NCI-H82 (cell line): ENCODE measurements around the gene PTP4A2.

Experiments used
- DNase-seq: peaks from one replicate; lab custom pipeline; 2025; lab: John Stamatoyannopoulos, UW

PTP4A2 gene

DNA sequence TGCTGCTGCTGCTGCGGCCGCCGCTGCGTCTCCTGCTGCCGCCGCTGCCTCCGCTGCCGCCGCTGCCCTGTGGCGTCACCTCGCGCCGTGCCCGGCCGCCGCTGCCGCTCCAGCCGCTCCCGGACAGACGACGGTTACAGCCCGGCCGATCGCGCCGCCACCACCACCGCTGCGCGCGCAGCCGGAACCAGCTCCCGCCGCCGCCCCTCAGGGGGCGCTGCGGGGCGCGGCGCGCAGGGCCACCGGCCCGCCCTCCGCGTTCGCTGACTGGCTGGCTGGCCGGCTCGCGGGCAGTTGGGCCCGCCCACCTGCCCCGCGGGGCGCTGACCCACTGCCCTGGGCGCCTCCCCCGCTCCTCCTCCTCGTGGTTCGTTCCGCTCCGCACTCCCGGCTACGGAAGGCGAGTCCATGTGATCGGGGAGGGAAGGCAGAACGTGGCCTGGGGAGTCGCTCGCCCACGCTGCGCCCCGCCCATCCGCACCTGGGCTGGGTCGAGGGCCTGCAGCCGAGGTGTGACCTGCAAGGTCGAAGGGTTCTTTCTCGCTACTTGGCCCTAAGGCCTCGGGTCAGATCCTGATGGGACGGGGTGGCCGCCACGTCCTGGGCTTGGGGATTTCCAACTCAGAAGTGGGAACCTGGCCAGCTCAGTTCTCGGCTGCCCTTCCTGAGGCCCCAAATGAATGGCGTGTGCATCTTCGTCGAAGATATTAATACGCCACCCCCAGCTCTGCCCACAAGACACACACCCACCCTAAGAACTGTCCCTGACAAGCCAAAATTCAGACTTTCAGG lies at the start of gene PTP4A2:
PTP4A2 (minus strand) TSS at position 185 of the 792 bp plus-strand sequence. CDS start 19,303 bp downstream, outside the sequence.
- DNase-seq: peak; percentile 97

DNA sequence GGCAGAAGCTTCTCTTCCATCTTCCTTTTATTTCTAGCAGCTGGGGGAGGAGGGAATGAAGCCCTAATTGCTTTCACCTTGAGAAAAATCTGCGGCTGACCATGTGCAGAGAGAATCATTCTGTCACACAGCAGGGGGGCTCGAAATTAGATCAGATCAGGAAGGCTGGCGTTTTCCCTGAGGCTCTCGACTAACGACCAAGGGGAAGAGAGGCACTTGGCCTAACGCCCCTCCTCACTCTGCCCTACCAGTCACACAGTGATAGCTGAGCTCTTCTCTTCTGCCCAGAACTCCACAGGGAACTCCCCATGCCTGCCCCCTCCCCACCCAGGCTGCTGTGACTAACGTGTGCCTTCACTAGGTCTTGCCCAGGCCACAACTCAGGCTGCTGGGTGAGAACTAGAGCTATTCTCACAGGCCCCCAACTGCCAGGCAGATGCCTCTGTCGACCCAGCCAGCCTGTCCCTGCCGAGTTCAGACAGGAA lies 49.0 kb upstream of the PTP4A2 start:
- DNase-seq: peak; percentile 38

DNA sequence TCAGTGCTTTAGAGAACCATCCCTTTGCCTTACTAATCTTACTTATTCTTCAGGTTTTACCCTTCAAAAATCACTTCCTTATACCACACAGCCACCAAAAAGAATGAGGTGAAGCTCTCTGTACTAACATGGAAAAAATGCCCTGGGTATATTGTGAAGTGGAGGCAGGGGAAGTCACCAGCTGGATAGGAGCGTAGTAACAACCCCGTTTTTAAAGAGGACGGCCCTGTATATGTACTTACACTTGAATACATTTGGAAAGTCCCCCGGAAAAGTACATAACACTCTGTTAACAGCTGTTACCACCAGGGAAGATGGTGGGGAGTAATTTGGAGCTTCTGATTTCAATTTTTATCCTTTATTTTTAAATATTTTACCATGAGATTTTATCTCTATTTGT lies 47.3 kb upstream of the PTP4A2 start:
- no peak for DNase-seq

DNA sequence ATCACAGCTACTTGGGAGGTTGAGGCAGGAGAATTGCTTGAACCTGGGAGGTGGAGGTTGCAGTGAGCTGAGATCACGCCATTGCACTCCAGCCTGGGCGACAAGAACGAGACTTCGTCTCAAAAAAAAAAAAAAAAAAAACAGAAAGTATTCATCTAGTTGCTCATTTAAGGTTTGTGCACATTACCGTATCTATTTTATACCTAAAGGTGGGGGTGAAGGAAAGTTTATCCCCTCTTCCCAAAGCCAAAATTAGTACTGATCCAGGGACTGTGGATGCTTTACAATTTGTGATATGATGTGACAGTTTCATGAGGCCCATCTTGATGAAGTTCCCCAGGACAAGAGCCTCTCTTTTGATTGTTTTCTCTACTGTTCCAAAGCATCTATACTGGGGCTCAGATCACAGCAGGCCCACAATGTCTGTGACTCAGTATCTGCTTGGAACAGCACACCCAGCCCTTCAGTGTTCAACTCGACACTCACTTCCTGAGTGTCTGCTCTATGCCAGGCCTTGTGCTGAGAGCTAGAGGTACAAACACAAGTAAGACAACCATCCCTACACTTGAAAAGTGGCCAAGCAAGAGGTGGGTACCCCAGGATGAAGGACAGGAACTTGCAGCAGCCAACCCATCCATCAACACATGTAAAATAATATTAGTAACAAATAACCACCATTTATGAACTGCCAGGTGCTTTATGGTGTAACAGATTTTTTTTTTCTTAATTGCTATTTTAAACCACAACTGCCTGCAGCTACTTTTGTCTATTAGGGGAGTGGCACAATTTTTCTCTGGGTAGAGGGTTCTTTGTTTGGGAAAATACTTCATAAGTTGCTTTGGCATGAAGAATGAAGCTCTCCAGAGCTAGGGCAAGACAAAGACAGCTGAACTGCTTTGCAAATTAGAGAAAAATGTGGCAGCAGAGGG lies 46.5 kb upstream of the PTP4A2 start:
- DNase-seq: no peak

- DNase-seq: peak; percentile 87
Observed at GRCh38 chr1:31981972-31982371, 43.8 kb upstream of the PTP4A2 start.

- no peak for DNase-seq
Observed at GRCh38 chr1:31981456-31981839, 43.3 kb upstream of the PTP4A2 start.

DNA sequence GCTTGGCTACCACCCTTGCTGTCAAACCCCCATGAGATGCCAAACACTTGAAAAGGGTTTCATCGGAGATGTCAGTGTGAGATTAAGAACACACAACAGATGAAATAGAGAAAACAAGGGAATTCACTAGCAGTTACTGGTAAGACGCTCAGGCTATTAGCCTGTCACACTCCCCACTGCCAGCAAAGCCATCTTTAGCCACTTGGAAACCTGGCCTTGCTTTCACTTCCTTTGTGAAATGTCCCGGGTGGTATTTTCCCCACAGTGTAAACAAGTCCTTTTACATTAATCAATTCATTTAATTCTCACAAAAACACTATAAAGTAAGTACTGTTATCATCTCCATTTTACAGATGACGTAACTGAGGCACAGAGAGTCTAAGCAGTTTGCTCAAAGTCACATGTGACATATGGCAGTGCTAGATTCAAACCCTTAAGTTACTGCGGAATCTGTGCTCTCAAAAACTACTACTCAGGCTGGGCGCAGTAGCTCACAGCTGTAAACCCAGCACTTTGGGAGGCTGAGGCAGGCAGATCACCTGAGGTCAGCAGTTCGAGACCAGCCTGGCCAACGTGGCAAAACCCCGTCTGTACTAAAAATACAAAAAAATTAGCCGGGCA lies 42.8 kb upstream of the PTP4A2 start:
- DNase-seq: no peak

- DNase-seq: no peak
Observed at GRCh38 chr1:31978843-31979400, 40.8 kb upstream of the PTP4A2 start.

- peak; percentile 81 for DNase-seq
Observed at GRCh38 chr1:31977385-31978131, 39.4 kb upstream of the PTP4A2 start.

GRCh38 chr1:31976401-31976800 lies 38.2 kb upstream of the PTP4A2 start:
- no peak for DNase-seq

DNA sequence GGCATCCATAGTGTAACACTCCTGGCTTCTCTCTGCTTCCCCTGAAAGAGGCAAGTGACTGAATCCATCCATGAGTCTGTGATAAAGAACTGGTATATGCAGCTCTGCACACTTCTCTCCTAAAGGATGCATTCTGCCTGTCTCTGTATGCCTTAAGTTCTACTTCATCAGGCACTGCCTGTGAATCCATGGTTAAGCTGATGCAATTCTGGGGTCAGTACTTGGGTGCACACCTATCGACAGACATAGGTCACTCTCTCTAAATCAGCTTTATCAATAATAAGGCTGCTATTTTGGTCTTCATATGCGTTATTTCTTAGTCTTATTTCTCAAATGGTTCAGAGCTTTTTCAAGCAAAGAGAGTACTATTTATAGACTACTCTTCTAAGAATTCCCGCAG lies 32.7 kb upstream of the PTP4A2 start:
- no peak for DNase-seq

DNA sequence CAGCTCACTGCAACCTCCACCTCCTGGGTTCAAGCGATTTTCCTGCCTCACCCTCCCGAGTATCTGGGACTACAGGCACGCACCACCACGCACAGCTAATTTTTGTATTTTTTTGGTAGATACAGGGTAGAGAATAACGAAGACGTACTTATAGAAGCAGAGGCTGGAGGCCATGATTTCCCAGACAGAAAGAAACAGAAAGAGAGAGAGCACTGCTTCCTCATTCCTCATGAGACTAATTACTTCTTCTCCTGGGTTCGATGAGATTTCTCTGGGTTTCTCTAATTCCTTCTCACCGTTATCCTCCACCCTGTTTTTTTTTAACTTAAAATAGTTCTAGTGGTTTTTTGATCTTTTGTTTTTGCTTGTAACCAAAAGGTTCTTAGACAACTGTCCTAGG lies 23.4 kb upstream of the PTP4A2 start:
- no peak for DNase-seq

DNA sequence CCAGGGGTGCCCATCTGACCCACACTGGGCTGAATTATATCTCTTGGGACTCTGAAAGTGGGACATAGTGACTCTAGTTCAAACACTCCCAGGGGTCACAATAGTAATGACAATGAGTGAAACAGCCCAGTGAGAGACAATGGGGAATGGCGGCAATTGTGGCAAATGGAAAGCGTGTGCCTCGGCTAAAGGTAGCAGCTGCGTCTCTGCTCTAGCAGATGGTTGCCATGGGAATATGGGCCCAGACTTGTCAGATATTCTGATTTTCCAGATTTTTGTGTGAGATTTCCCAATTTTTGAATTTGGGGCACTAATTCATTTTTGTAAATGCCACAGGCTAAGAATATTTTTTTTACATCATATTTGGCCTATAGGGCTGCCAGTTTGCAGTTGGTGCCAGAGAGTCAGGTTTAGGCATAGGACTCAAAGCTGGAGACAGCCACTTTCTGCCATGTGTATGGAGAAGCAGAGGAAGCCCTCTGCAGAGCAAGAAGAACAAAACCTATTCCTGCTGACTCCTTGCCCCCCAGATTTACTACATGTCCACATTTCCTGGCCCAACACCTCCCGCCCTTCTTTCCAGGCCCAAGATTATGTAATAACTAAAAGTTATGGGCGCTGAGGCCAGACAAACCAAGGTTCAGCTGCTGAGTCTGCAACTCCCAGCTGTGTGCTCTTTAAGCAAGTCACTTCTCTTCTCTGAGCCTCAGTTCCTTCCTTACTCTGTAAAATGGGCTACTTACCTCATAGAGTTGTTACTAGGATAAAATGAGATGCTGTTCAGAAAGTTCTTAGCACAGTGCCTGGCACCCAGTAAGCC lies 21.6 kb upstream of the PTP4A2 start:
- no peak for DNase-seq

GRCh38 chr1:31957701-31958674 lies 19.8 kb upstream of the PTP4A2 start:
- DNase-seq: no peak

DNA sequence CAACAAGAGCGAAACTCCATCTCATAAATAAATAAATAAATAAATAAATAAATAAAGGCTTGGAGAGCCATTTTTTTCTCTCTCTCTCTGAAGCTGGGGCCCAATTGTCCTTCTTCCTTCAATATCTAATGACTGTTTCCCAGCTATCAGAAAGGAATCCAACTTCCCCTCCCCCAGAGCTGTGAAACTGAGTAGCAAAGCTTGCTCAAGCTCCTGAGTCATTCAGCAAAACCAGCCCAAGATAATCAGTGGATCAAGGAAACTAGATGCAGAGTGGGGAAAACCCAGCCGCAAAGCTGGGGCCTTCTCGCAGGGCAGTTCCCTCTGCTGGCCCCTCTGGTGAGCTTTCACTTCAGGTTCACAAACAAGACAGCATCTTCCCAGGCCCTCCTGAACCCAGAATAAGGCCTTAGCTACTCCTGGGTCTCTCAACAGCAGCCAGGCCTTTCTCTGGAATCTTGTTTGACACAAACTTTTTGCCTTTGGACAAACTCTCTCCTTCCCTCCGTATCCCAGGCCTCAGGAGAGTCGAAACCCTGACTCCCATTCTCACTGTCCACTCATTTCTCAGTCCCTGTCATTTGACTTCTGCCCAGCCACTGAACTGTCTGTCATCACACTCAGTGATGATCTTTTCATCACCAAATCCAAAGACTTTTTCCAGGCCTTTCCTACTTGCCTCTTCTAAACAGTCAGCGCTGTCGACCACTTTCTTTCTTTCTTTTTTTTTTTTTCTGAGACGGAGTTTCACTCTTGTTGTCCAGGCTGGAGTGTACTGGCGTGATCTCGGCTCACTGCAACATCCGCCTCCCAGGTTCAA lies 18.0 kb upstream of the PTP4A2 start:
- DNase-seq: peak; percentile 22

DNA sequence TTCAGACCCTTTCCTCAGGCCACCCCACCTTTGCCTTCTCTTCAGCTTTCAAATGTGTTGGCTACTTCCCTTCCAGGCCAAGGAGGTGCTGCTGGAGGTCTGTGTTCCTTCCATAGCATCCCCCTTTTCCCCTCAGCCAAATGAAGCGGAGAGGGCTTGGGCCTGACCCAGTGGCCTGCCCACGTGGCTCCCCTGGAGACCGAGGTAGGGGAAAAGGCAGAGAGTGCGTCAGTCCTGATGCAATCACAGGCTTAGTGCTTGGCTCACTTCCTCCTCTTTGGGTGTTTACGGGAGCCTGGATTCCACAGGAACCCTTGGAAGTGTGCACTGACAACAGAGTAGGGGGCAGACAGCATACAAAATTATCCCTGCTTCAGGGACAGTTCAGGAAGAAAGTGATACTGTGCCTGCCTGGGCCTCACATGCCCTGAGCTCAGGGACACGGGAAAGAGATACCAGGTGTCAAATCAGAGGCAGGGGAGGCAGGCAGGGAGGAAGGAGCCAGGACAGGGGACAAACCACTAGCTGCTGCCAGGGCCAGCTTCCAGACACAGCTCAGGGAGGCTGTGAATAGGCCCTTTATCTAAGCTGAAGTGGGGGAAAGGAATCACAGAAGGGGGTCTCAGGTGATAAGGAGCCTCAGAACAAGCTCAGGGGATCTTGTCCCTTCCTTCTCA lies 16.6 kb upstream of the PTP4A2 start:
- no peak for DNase-seq

DNA sequence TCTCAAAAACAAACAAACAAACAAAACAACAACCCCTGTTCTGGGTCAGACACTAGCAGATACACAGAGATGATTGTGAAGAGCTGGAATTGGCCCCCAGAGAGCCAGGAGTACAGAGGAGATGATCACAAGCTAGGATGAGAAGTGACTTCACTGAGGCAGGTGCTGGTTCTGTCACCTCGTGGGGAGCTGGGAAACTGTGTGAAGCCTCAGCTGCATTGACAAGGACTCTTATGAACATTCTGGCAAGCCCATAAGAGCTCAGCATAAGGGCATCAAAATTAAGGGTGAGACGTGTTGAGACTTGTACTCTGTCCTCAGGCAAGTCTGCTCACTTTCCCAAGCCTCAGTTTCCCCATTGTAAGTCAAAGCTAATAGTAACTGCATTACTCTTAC lies 14.7 kb upstream of the PTP4A2 start:
- DNase-seq: no peak

GRCh38 chr1:31951276-31951675 lies 13.1 kb upstream of the PTP4A2 start:
- no peak for DNase-seq
